Fibroblast of lung (primary cell): ENCODE measurements around the gene CEACAM20.

ENCODE experiments used
- EZH2 ChIP-seq: IDR thresholded peaks from 2 replicates; pipeline ENCODE4 v1.5.1; 2012; ENCODE audit warnings: low read length, control low read depth, mild to moderate bottlenecking; ENCODE audit errors: missing control alignments
- TF ChIP-seq, protein P1 (sequence below), 2 donors: IDR thresholded peaks in 1 of 2; conservative IDR thresholded peaks in 1 of 2; 1 replicate in 1 of 2; 2 replicates in 1 of 2; pipeline ENCODE4 v1.5.1; 2011 to 2012; ENCODE audit warnings: low read length in 2 of 2, control low read depth in 1 of 2, inconsistent platforms in 1 of 2, low read depth in 1 of 2, mild to moderate bottlenecking in 1 of 2

GRCh38 chr19:44509478-44509877 lies 20.0 kb downstream of the CEACAM20 start:
- TF ChIP-seq, protein P1, sequence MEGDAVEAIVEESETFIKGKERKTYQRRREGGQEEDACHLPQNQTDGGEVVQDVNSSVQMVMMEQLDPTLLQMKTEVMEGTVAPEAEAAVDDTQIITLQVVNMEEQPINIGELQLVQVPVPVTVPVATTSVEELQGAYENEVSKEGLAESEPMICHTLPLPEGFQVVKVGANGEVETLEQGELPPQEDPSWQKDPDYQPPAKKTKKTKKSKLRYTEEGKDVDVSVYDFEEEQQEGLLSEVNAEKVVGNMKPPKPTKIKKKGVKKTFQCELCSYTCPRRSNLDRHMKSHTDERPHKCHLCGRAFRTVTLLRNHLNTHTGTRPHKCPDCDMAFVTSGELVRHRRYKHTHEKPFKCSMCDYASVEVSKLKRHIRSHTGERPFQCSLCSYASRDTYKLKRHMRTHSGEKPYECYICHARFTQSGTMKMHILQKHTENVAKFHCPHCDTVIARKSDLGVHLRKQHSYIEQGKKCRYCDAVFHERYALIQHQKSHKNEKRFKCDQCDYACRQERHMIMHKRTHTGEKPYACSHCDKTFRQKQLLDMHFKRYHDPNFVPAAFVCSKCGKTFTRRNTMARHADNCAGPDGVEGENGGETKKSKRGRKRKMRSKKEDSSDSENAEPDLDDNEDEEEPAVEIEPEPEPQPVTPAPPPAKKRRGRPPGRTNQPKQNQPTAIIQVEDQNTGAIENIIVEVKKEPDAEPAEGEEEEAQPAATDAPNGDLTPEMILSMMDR (conservative IDR thresholded peaks at IDR 0.05 in 1 of 2, IDR thresholded peaks at IDR 0.05 in 1 of 2; ENCODE audit: low read depth in 1 of 2, low read length in 2 of 2), result no peak
- no peak for TF ChIP-seq EZH2
